RCC 7860 (cell line): ENCODE results near the gene EGR1.
"Not testable (repeated sequence)": the region's sequence is repeated elsewhere in the genome, so short reads cannot be mapped to it uniquely, and the experiment has no call there.

Experiments
- DNase-seq: peaks from one replicate; pipeline ENCODE4 v3.0.0-alpha.2; 2015; ENCODE audit warnings: low spot score
- FAIRE-seq: peaks from 2 replicates; lab custom pipeline; 2012; peaks lifted over from hg19 to GRCh38; lab: Jason Lieb, UNC

Gene EGR1

DNA sequence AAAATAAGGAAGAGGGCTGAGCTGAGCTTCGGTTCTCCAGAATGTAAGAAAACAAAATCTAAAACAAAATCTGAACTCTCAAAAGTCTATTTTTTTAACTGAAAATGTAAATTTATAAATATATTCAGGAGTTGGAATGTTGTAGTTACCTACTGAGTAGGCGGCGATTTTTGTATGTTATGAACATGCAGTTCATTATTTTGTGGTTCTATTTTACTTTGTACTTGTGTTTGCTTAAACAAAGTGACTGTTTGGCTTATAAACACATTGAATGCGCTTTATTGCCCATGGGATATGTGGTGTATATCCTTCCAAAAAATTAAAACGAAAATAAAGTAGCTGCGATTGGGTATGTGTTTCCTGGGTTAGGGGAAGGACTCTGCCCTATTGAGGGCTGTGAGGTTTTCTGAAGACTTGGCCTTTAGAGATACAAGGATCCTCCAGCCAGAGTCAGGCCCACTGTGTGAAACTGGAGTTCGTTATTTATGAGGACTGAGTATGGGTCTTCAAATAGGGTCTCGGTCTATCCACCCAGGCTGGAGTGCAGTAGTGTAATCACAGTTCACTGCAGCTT is 3.8 kb downstream of the EGR1 start:
- FAIRE-seq: no peak
- no peak for DNase-seq

GRCh38 chr5:138469540-138470321 is 4.5 kb downstream of the EGR1 start:
- DNase-seq: no peak
- FAIRE-seq: no peak

DNA sequence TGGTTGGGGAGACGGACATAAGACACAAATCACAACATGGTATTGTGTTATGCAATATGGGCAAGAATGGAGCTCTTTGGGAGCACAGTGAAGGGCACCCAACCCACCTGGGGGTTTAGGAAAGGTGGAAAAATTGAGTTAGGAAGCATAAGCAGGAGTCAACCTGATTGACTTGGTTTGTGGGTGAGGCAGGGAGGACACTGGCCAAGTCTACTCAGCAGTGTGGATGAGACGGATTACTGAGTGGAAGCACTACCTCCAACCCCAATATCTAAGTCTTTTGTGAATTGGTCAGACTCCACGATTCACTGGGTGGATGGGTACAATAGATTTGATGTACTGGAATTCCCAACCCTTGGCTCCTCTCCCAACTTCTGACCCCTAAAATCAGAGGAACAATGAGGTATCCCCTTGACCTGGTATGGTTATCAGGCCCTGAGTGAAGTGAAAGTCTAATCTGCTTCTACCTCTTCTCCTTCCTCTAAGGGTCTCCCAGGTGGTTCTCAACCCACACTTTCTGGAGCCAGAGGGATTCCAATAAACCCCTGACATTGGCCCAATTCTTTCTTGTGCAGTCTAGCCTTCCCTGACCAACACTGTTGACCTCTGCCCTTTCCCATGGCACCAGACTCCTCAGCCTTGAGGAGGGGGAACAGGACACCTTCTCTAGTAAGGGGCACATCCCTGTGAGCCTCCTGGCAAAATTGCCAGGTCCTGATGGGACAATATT is 5.2 kb downstream of the EGR1 start:
- DNase-seq (no peak), FAIRE-seq (no peak)

DNA sequence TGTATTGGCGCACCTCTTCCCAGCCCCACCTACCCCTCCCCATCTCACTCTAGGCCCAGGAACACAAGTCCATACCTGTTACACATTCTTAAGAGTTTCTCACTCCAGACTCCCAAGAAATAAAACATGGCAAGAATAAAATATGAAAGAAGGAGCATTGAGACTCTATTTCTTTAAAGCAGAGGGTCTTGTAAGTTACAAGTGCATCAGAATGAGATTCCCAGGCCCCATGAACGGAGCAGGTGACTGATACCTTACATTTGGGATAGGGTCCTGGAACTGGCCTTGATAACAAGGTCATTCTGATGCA is 5.7 kb downstream of the EGR1 start:
- DNase-seq: no peak
- no peak for FAIRE-seq

DNA sequence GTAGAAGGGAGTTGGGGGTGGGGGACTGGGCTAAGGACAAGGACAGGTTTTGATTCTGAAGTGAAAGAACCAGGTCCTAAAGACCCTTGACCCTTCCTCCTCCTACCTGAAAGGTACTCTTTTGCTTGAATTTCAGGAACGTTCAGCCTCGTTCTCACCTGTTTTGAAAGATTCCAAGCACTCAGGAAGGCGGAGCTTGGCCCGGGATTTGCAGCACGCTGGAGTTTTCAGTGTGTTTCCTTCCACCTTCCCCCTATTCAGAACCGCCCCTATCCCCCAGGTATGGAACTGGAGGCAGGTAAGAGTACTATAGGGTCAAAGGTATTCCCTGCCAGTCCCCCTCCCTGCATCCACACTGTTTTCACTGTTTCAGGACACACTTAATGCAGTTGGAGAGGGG is 7.1 kb downstream of the EGR1 start:
- FAIRE-seq: no peak
- no peak for DNase-seq

- FAIRE-seq: not testable (repeated sequence)
These were observed 7.9 kb downstream of the EGR1 start for GRCh38 chr5:138473151-138473550.

DNA sequence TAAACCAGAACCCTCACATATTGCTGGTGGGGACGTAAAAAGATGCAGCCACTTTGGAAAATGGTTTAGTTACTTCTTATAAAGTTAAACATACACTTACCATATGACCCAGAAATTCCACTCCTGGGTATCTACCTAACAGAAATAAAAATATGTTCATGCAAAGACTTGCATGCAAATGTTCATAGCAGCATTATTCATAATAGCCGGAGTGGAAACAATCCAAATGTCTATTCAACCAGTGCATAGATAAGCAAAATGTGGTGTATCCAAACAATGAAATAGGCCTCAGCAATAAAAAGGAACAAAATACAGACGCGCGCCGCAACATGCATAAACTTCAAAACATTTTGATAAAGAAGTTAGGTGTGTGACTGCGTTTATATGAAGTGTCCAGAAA is 11.6 kb downstream of the EGR1 start:
- FAIRE-seq: no peak
- no peak for DNase-seq

More at GRCh38 chr5:138473151-138473550, 7.9 kb downstream of the EGR1 start:
- DNase-seq: not testable (repeated sequence)

DNA sequence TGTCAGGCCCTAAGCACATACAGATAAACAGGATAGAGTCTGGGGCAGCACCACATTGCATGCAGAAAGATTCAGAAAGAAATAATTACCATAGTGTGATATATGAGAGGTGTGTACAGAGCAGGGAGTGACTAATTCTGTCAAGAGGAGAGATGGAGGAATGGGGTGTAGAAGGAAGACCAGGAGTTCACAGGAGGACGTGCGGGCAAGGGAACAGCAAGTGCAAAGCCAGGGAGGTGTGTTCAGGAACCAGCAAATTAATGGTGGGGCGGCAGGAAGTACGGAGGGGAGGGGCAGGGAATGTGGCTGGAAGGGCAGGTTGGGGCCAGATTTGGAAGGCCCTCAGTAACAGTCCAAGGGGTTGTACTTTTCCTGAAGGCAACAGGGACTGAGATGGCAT is 17.4 kb downstream of the EGR1 start:
- DNase-seq (no peak), FAIRE-seq (no peak)

DNA sequence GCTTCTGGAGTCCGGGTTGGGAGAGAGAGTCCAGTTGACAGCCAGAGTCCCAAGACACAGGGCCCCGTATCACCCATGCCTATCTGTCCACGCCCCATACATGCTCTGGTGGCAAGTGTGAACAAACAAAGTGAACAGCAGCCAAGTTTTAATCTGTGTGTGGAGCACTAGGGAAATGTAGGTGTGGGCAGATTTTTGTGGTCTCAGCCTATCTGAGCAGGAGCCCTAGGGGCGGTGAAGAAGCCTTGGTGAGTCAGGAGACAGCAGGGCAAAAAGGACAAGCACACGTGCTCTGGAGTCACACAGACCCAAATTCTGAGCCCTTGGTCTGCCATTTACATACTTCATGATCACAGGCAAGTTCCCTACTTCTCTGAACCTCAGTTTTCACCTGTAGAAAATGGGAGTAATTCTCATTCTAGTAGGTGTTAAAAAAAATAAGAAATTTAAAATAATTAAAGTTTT is 23.2 kb downstream of the EGR1 start:
- FAIRE-seq (peak; percentile 11), DNase-seq (peak; percentile 44)

GRCh38 chr5:138489683-138490061 is 24.4 kb downstream of the EGR1 start:
- DNase-seq (no peak), FAIRE-seq (no peak)

- DNase-seq (no peak), FAIRE-seq (no peak)
These were observed 25.5 kb downstream of the EGR1 start for GRCh38 chr5:138490648-138491283.

- DNase-seq (no peak), FAIRE-seq (no peak)
These were observed 26.0 kb downstream of the EGR1 start for GRCh38 chr5:138491284-138491648.

GRCh38 chr5:138491669-138492559 is 26.6 kb downstream of the EGR1 start:
- peak; percentile 53 for DNase-seq
- FAIRE-seq: no peak

GRCh38 chr5:138492560-138493045 is 27.3 kb downstream of the EGR1 start:
- DNase-seq (no peak), FAIRE-seq (no peak)

DNA sequence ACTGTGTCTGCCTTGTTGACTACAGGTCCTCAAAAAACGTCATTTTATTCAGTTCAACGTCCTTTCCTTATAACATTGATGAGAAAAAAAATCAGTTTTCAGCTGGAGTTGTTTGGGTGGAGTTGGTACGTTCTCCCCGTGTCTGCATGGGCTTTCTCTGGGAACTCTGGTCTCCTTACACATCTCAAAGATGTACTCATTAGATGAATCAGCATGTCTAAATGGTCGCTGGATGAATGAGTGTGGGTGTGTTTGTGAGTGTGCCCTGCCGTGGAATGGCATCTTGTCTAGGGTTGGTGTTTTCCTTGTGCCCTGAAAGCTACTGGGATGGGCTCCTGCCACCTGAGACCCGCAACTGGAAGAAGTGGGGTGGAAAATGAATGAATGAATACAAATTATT is 30.1 kb downstream of the EGR1 start:
- FAIRE-seq: no peak
- no peak for DNase-seq

DNA sequence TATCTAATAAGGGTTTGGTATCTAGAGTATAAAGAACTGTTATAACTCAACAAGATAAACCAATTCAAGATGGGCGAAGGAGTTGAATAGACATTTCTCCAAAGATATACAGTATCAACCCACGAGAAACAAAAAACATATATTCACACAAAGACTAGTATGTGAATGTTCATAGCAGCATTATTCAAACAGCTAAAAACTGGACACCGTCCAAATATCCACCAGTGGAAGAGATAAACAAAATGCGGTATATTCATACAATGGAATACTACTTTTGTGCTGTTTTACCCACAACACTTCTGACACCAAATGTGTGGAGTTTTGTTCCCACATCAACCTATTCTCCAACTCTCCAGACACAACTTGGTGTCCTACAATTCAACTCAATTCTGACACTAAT is 33.1 kb downstream of the EGR1 start:
- FAIRE-seq (no peak), DNase-seq (no peak)

DNA sequence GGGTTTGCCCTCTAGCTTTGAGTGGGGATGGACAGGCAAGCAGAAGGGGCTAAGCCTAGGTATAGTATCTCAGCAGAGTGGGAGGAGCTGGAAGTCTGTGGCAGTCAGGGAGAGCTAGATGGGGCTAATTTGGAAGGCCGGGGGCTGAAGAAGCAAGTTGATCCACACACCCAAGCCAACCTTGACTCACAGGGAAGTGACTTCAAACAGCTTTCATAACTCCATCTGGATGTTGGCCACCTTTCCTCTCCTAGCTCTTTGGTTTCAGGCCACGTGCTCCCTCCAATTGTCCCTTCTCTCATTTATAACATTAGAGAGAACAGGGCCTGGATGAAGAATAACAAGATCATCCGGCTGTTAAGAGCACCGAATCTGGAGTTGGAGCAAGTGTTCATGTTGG is 36.8 kb downstream of the EGR1 start:
- FAIRE-seq: no peak
- no peak for DNase-seq

DNA sequence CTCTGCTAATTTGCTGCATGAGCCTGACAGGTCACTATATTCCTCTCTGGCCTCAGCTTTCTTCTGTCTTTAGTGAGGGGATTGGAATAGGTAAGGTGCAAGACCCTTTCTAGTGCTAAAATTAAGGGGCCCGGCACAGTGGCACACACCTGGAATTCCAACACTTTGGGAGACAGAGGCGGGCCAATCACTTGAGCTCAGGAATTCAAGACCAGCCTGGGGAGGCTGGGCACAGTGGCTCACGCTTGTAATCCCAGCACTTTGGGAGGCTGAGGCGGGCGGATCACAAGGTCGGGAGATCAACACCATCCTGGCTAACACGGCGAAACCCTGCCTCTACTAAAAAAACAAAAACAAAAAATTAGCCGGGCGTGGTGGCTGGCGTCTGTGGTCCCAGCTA is 37.2 kb downstream of the EGR1 start:
- FAIRE-seq (no peak), DNase-seq (no peak)

DNA sequence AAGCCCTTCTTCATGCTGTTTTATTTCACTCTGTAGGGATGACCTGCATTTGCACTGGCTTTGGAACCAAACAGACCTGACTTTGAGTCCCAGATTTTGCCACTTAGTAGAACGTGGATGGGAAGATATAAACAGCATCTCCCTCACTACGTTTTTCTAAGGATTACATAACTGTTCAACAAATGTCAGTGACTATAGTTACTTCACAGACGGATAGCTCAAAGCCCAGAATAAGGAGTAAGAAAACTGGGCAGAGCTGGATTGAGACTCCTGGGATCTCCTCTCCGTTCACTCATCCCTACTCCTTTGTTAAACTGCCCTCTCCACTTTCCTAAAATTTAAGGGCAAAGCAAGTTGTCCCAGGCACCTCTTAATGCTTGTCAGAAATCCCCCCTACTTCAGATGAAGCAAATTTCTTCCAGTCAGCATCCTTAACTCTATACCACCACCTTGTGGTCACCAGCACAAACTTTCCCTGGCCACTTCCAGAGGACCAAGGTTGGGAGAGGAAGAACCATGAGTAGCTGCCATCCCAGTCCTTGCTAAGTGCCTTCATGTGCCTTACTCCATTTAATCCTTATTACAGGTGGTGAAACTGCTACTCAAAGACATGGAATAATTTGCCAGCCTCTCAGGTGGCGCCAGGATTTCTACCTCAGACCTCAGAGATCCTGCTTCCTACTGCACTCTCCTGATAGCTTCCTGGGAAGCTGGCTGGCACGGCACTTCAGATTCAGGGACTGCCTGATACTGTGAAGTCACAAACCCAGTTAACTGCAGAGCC is 38.4 kb downstream of the EGR1 start:
- FAIRE-seq (peak; percentile 17), DNase-seq (peak; percentile 43)

DNA sequence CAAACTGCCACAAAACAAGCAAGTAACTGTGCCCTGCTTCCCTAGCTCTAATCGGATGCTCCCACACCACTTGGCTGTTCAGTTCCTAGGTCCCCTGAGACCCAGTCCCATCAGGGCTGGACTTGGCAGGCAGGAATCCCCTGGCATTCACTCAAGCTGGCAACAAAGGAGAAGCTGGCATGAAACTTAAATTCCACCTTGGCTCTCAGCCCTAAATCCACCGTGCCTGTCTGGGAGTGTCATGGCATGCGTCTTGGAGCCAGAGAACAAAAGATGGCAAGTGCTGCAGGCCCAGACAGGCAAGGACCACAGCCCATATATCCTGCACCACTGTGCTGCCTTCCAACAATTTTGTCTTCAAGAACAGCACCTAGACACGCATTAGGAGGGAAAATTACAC is 39.5 kb downstream of the EGR1 start:
- no peak for DNase-seq
- FAIRE-seq: no peak
